ENCODE measurements around the gene RAB22A.
"Not testable (repeated sequence)": the region's sequence is repeated elsewhere in the genome, so short reads cannot be mapped to it uniquely, and the experiment has no call there.

DNA sequence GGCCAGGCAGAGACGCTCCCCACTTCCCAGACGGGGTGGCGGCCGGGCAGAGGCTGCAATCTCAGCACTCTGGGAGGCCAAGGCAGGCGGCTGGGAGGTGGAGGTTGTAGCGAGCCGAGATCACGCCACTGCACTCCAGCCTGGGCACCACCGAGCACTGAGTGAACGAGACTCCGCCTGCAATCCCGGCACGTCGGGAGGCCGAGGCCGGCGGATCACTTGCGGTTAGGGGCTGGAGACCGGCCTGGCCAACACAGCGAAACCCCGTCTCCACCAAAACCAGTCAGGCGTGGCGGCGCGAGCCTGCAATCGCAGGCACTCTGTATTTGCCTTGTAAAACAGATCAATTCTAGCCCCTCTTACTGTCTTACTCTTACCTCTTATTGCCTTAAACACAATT, 105.3 kb downstream of the RAB22A start:
- TF ChIP-seq, protein P1, sequence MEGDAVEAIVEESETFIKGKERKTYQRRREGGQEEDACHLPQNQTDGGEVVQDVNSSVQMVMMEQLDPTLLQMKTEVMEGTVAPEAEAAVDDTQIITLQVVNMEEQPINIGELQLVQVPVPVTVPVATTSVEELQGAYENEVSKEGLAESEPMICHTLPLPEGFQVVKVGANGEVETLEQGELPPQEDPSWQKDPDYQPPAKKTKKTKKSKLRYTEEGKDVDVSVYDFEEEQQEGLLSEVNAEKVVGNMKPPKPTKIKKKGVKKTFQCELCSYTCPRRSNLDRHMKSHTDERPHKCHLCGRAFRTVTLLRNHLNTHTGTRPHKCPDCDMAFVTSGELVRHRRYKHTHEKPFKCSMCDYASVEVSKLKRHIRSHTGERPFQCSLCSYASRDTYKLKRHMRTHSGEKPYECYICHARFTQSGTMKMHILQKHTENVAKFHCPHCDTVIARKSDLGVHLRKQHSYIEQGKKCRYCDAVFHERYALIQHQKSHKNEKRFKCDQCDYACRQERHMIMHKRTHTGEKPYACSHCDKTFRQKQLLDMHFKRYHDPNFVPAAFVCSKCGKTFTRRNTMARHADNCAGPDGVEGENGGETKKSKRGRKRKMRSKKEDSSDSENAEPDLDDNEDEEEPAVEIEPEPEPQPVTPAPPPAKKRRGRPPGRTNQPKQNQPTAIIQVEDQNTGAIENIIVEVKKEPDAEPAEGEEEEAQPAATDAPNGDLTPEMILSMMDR (IDR thresholded peaks at IDR 0.05), result not testable (repeated sequence)
- not testable (repeated sequence) for TF ChIP-seq POLR2A (IDR thresholded peaks at IDR 0.05)

All from adrenal gland (tissue), 5 donors.